ENCODE results near the gene CEACAM21. TPM values are rescaled to one million over a fixed set of nuclear protein-coding genes. Genes with fewer than 3 reads are reported as not detected.

CEACAM21 gene
- total RNA-seq, 1 experiment from 2014 or later: 0.35 TPM

DNA sequence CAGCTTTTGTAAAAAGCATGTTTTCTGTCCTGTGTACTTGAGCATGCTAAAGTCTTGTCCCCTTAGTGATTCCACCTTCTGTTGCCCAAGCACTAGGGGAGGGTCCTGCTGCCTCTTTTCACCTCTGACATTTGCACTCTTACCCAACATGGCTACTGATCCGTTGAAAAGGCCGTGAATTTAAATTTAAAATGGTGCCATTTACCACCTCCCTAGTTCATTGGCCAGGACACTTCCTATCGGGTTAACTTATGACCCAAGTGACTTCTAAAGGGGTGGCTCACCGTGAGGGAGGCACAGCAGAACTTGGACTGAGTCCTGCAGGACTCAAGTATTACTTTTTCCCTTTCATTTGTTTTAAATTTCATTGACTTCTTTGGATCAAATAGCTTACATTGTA is 33.3 kb upstream of the CEACAM21 start (continued):
- TF ChIP-seq, protein P1, sequence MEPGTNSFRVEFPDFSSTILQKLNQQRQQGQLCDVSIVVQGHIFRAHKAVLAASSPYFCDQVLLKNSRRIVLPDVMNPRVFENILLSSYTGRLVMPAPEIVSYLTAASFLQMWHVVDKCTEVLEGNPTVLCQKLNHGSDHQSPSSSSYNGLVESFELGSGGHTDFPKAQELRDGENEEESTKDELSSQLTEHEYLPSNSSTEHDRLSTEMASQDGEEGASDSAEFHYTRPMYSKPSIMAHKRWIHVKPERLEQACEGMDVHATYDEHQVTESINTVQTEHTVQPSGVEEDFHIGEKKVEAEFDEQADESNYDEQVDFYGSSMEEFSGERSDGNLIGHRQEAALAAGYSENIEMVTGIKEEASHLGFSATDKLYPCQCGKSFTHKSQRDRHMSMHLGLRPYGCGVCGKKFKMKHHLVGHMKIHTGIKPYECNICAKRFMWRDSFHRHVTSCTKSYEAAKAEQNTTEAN (CRISPR knock-in tag; IDR thresholded peaks at IDR 0.05): no peak
- TF ChIP-seq, protein P2, sequence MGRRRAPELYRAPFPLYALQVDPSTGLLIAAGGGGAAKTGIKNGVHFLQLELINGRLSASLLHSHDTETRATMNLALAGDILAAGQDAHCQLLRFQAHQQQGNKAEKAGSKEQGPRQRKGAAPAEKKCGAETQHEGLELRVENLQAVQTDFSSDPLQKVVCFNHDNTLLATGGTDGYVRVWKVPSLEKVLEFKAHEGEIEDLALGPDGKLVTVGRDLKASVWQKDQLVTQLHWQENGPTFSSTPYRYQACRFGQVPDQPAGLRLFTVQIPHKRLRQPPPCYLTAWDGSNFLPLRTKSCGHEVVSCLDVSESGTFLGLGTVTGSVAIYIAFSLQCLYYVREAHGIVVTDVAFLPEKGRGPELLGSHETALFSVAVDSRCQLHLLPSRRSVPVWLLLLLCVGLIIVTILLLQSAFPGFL (CRISPR knock-in tag; IDR thresholded peaks at IDR 0.05; ENCODE audit: borderline replicate concordance): no peak

DNA sequence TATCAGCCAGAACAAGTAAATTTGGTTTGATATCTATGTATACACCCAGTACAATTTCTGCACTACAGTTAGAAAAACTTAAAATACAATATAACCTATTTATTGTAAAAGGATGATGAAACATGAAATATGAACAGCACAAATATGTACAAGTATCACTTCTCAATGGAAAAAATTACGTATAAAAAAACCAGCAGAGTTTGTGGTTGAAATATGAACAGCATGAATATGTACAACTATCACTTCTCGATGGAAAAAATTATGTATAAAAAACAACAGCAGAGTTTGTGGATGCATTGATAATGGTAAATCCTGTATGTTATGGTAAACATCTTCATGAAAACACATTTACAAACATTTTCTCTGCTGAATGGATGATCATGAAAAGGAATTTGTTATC is 32.4 kb upstream of the CEACAM21 start:
- no peak for ATAC-seq
- TF ChIP-seq FOXJ3 (CRISPR knock-in tag; IDR thresholded peaks at IDR 0.05; ENCODE audit: borderline replicate concordance) (no peak), SMAD3 (CRISPR knock-in tag; IDR thresholded peaks at IDR 0.05; ENCODE audit: borderline replicate concordance) (no peak), NR2C2 (CRISPR knock-in tag; IDR thresholded peaks at IDR 0.05) (no peak), JUN (CRISPR knock-in tag; IDR thresholded peaks at IDR 0.05) (no peak), OVOL2 (CRISPR knock-in tag; IDR thresholded peaks at IDR 0.05; ENCODE audit: borderline replicate concordance) (no peak), ELF4 (CRISPR knock-in tag; IDR thresholded peaks at IDR 0.05; ENCODE audit: low read depth) (no peak), SP1 (CRISPR knock-in tag; conservative IDR thresholded peaks at IDR 0.05) (no peak), KAT7 (CRISPR knock-in tag; IDR thresholded peaks at IDR 0.05; ENCODE audit: borderline replicate concordance) (no peak)
- TF ChIP-seq, protein P3, sequence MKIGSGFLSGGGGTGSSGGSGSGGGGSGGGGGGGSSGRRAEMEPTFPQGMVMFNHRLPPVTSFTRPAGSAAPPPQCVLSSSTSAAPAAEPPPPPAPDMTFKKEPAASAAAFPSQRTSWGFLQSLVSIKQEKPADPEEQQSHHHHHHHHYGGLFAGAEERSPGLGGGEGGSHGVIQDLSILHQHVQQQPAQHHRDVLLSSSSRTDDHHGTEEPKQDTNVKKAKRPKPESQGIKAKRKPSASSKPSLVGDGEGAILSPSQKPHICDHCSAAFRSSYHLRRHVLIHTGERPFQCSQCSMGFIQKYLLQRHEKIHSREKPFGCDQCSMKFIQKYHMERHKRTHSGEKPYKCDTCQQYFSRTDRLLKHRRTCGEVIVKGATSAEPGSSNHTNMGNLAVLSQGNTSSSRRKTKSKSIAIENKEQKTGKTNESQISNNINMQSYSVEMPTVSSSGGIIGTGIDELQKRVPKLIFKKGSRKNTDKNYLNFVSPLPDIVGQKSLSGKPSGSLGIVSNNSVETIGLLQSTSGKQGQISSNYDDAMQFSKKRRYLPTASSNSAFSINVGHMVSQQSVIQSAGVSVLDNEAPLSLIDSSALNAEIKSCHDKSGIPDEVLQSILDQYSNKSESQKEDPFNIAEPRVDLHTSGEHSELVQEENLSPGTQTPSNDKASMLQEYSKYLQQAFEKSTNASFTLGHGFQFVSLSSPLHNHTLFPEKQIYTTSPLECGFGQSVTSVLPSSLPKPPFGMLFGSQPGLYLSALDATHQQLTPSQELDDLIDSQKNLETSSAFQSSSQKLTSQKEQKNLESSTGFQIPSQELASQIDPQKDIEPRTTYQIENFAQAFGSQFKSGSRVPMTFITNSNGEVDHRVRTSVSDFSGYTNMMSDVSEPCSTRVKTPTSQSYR (CRISPR knock-in tag; IDR thresholded peaks at IDR 0.05): no peak
- TF ChIP-seq, protein P4, sequence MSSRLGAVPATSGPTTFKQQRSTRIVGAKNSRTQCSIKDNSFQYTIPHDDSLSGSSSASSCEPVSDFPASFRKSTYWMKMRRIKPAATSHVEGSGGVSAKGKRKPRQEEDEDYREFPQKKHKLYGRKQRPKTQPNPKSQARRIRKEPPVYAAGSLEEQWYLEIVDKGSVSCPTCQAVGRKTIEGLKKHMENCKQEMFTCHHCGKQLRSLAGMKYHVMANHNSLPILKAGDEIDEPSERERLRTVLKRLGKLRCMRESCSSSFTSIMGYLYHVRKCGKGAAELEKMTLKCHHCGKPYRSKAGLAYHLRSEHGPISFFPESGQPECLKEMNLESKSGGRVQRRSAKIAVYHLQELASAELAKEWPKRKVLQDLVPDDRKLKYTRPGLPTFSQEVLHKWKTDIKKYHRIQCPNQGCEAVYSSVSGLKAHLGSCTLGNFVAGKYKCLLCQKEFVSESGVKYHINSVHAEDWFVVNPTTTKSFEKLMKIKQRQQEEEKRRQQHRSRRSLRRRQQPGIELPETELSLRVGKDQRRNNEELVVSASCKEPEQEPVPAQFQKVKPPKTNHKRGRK (CRISPR knock-in tag; IDR thresholded peaks at IDR 0.05; ENCODE audit: borderline replicate concordance): no peak
- ChIA-PET POLR2A (no interaction called here), CTCF (interaction anchor here (0.7 to 5.0 kb wide), 4 partner anchors 20 to 503 kb away, joined by 3 to 27 read pairs (median 7); no protein-coding TSS in a partner anchor)
- Mint-ChIP-seq H3K4me3 (no peak overlapping the region), H3K9me3 (no peaks in the 10 kb centered on the region), H3K27me3 (ENCODE audit: low read depth) (peaks cover 19% of the 10 kb centered on the region), H3K27ac (no peak overlapping the region), H3K36me3 (no peaks in the 10 kb centered on the region), H3K4me1 (peaks cover 30% of the 10 kb centered on the region)
- no peak for DNase-seq (ENCODE audit: low spot score)

DNA sequence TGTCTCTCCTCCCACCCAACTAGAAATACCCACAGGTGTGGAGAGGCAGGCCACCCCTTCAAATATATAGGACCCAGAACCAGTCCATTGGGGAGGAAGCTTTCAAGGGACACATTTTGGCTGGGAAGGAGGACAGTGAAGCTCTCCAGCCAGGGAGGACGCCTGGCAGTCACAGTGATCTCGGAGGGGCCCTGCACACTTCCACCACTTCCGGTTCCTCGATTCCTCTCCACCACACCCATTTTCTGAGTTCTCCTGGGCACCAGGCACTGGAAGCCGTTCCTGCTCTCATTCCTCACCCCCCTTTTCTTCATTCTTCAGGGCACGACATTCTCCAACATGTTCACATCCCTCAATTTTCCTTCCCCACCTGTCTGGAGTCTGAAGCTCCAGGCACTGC is 30.4 kb upstream of the CEACAM21 start:
- ATAC-seq: no peak
- no peak for DNase-seq (ENCODE audit: low spot score)
- TF ChIP-seq, protein P5, sequence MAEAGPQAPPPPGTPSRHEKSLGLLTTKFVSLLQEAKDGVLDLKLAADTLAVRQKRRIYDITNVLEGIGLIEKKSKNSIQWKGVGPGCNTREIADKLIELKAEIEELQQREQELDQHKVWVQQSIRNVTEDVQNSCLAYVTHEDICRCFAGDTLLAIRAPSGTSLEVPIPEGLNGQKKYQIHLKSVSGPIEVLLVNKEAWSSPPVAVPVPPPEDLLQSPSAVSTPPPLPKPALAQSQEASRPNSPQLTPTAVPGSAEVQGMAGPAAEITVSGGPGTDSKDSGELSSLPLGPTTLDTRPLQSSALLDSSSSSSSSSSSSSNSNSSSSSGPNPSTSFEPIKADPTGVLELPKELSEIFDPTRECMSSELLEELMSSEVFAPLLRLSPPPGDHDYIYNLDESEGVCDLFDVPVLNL (CRISPR knock-in tag; IDR thresholded peaks at IDR 0.05; ENCODE audit: borderline replicate concordance, low read depth): no peak
- TF ChIP-seq ATF1 (CRISPR knock-in tag; IDR thresholded peaks at IDR 0.05): no peak
- TF ChIP-seq JUN (CRISPR knock-in tag; IDR thresholded peaks at IDR 0.05): no peak
- TF ChIP-seq, protein P6, sequence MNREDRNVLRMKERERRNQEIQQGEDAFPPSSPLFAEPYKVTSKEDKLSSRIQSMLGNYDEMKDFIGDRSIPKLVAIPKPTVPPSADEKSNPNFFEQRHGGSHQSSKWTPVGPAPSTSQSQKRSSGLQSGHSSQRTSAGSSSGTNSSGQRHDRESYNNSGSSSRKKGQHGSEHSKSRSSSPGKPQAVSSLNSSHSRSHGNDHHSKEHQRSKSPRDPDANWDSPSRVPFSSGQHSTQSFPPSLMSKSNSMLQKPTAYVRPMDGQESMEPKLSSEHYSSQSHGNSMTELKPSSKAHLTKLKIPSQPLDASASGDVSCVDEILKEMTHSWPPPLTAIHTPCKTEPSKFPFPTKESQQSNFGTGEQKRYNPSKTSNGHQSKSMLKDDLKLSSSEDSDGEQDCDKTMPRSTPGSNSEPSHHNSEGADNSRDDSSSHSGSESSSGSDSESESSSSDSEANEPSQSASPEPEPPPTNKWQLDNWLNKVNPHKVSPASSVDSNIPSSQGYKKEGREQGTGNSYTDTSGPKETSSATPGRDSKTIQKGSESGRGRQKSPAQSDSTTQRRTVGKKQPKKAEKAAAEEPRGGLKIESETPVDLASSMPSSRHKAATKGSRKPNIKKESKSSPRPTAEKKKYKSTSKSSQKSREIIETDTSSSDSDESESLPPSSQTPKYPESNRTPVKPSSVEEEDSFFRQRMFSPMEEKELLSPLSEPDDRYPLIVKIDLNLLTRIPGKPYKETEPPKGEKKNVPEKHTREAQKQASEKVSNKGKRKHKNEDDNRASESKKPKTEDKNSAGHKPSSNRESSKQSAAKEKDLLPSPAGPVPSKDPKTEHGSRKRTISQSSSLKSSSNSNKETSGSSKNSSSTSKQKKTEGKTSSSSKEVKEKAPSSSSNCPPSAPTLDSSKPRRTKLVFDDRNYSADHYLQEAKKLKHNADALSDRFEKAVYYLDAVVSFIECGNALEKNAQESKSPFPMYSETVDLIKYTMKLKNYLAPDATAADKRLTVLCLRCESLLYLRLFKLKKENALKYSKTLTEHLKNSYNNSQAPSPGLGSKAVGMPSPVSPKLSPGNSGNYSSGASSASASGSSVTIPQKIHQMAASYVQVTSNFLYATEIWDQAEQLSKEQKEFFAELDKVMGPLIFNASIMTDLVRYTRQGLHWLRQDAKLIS (CRISPR knock-in tag; IDR thresholded peaks at IDR 0.05; ENCODE audit: borderline replicate concordance): no peak
- no peak for TF ChIP-seq HMGA2 (CRISPR knock-in tag; IDR thresholded peaks at IDR 0.05)
- no peak for TF ChIP-seq NR2C2 (CRISPR knock-in tag; IDR thresholded peaks at IDR 0.05)
- no peak for TF ChIP-seq GRHL2 (CRISPR knock-in tag; IDR thresholded peaks at IDR 0.05; ENCODE audit: insufficient replicate concordance, severe bottlenecking)
- TF ChIP-seq ELF4 (CRISPR knock-in tag; IDR thresholded peaks at IDR 0.05; ENCODE audit: low read depth): no peak
- ChIA-PET POLR2A (no interaction called here), CTCF (interaction anchor here (1.5 to 5.0 kb wide), 3 partner anchors 9 to 97 kb away, joined by 3 to 27 read pairs (median 22); no protein-coding TSS in a partner anchor)
- no peak overlapping the region for H3K4me3 Mint-ChIP-seq
- peaks cover 49% of the 10 kb centered on the region for H3K4me1 Mint-ChIP-seq
- no peaks in the 10 kb centered on the region for H3K9me3 Mint-ChIP-seq
- H3K27me3 Mint-ChIP-seq (ENCODE audit: low read depth): peaks cover 12% of the 10 kb centered on the region; the same call in 1 of the 2 replicates
- no peak overlapping the region; the same call in 1 of the 2 replicates for H3K27ac Mint-ChIP-seq
- no peaks in the 10 kb centered on the region for H3K36me3 Mint-ChIP-seq

Measured in WTC11 (cell line).